GM18517 (cell line): ENCODE results near the gene KIAA1191.

ENCODE experiments used
- ATAC-seq: cut with Tn5 transposase; IDR thresholded peaks from one replicate; pipeline ENCODE4 v1.9.1; 2021; ENCODE audit warnings: mild to moderate bottlenecking, moderate library complexity; ENCODE audit not compliant: unreplicated experiment

Gene KIAA1191

GRCh38 chr5:176365351-176366231 is 4.0 kb upstream of the KIAA1191 start, which contains the start of gene ARL10:
Gene ARL10 (plus strand): TSS chr5:176365487. CDS start chr5:176365564, 77 bp downstream.
- ATAC-seq: no peak

- ATAC-seq: no peak
Measured at GRCh38 chr5:176364765-176365350, 3.3 kb upstream of the KIAA1191 start.

GRCh38 chr5:176362233-176362490 is 598 bp upstream of the KIAA1191 start:
- peak; percentile 7 for ATAC-seq

- ATAC-seq: no peak
Measured at GRCh38 chr5:176360894-176361436, 599 bp downstream of the KIAA1191 start.

- no peak for ATAC-seq
Measured at GRCh38 chr5:176359658-176360057, 1.9 kb downstream of the KIAA1191 start.

GRCh38 chr5:176356179-176356566 is 5.4 kb downstream of the KIAA1191 start:
- ATAC-seq: no peak

- no peak for ATAC-seq
Measured at GRCh38 chr5:176355400-176356178, 6.0 kb downstream of the KIAA1191 start.

GRCh38 chr5:176353533-176353932 is 8.0 kb downstream of the KIAA1191 start:
- ATAC-seq: no peak

GRCh38 chr5:176352116-176352878 is 9.3 kb downstream of the KIAA1191 start:
- ATAC-seq: no peak

GRCh38 chr5:176350416-176350815 is 11.1 kb downstream of the KIAA1191 start:
- no peak for ATAC-seq

GRCh38 chr5:176342766-176343458 is 18.7 kb downstream of the KIAA1191 start:
- ATAC-seq: no peak

GRCh38 chr5:176342158-176342483 is 19.4 kb downstream of the KIAA1191 start:
- ATAC-seq: no peak

- no peak for ATAC-seq
Measured at GRCh38 chr5:176341325-176342157, 20.0 kb downstream of the KIAA1191 start.

- no peak for ATAC-seq
Measured at GRCh38 chr5:176339304-176339703, 22.3 kb downstream of the KIAA1191 start.

- no peak for ATAC-seq
Measured at GRCh38 chr5:176337913-176338312, 23.7 kb downstream of the KIAA1191 start.

GRCh38 chr5:176334031-176334770 is 27.4 kb downstream of the KIAA1191 start:
- ATAC-seq: no peak

GRCh38 chr5:176320577-176320976 is 41.0 kb downstream of the KIAA1191 start:
- ATAC-seq: no peak

GRCh38 chr5:176319827-176320554 is 41.6 kb downstream of the KIAA1191 start:
- no peak for ATAC-seq
